GM12874 (cell line): Measurements from ENCODE around the gene KDM4C.

Source experiments
- CTCF ChIP-seq: IDR thresholded peaks from 2 replicates; pipeline ENCODE4 v1.5.1; 2011; ENCODE audit warnings: low read depth, mild to moderate bottlenecking, control low read depth, low read length, moderate library complexity; ENCODE audit not compliant: insufficient read depth

Gene KDM4C

GRCh38 chr9:6838158-6838557 is 80.4 kb downstream of the KDM4C start:
- TF ChIP-seq CTCF: no peak

- no peak for TF ChIP-seq CTCF
These were observed 84.8 kb downstream of the KDM4C start for GRCh38 chr9:6842584-6842947.

- no peak for TF ChIP-seq CTCF
These were observed 86.0 kb downstream of the KDM4C start for GRCh38 chr9:6843742-6844141.

- TF ChIP-seq CTCF: no peak
These were observed 86.5 kb downstream of the KDM4C start for GRCh38 chr9:6844267-6844666.

GRCh38 chr9:6845128-6845826 is 87.5 kb downstream of the KDM4C start:
- TF ChIP-seq CTCF: no peak

GRCh38 chr9:6845880-6846279 is 88.1 kb downstream of the KDM4C start:
- TF ChIP-seq CTCF: no peak

GRCh38 chr9:6852243-6852963 is 94.6 kb downstream of the KDM4C start:
- TF ChIP-seq CTCF: no peak
